Activated CD4-positive, alpha-beta memory T cell treated with anti-CD3 and anti-CD28 coated beads for 36 hours (primary cell): ENCODE results near the gene EAPP. TPM values are rescaled to one million over a fixed set of nuclear protein-coding genes. Genes with fewer than 3 reads are reported as not detected.
A peak's percentile ranks its signal among the peaks of the same experiment; 100 is the strongest.
"Not testable (repeated sequence)": the region's sequence is repeated elsewhere in the genome, so short reads cannot be mapped to it uniquely, and the experiment has no call there.

Source experiments
- CTCF ChIA-PET: fragments of 350-600 bp; sonication (Branson Sonifier 250); formaldehyde crosslinking; loops from one replicate; lab custom pipeline; 2021; ENCODE audit warnings: antibody characterized with exemption, inconsistent platforms; lab: Charles Lee
- POLR2A ChIA-PET: fragments of 350-600 bp; sonication (Branson Sonifier 250); formaldehyde crosslinking; loops from one replicate; lab custom pipeline; 2021; ENCODE audit warnings: antibody characterized with exemption; lab: Charles Lee
- DNase-seq: peaks from one replicate; pipeline ENCODE4 v3.0.0-alpha.2; 2020
- H3K27ac Mint-ChIP-seq: one replicate; pipeline ENCODE4 v1.8.0; 2021; ENCODE audit warnings: mixed read lengths
- H3K27me3 Mint-ChIP-seq: one replicate; pipeline ENCODE4 v1.8.0; 2021; ENCODE audit warnings: mixed read lengths
- H3K36me3 Mint-ChIP-seq: one replicate; pipeline ENCODE4 v1.8.0; 2021; ENCODE audit warnings: mixed read lengths
- H3K4me1 Mint-ChIP-seq: one replicate; pipeline ENCODE4 v1.8.0; 2021; ENCODE audit warnings: low read depth, mixed read lengths
- H3K4me3 Mint-ChIP-seq: one replicate; pipeline ENCODE4 v1.8.0; 2021; ENCODE audit warnings: mild to moderate bottlenecking, mixed read lengths
- H3K9me3 Mint-ChIP-seq: one replicate; pipeline ENCODE4 v1.8.0; 2021; ENCODE audit warnings: mixed read lengths
- intact Hi-C: fragments of 100-400 bp; cut with micrococcal nuclease; formaldehyde crosslinking; loops from one replicate; pipeline ENCODE4 v1.15.1; 2023
- total RNA-seq, 2 experiments: library from RNA; stranded (reverse); gene quantifications; one replicate each; pipeline ENCODE4 v1.2.3, GENCODE V29; 2021

The EAPP gene
- total RNA-seq: 10 to 100 TPM; 37.5 to 40.2 TPM

- H3K27me3 Mint-ChIP-seq: no peaks in the 10 kb centered on the region
- ChIA-PET CTCF (no interaction called here), POLR2A (interaction anchor here (0.6 kb wide), 1 partner anchor 9 kb away, joined by 4 read pairs; no protein-coding TSS in a partner anchor)
- DNase-seq: peak; percentile 98
- peaks cover 31% of the 10 kb centered on the region for H3K4me1 Mint-ChIP-seq
- H3K4me3 Mint-ChIP-seq: peak within 1 kb of the TSS; percentile 99
- no peaks in the 10 kb centered on the region for H3K9me3 Mint-ChIP-seq
- intact Hi-C loops: loop anchor here (5.0 to 10.0 kb wide), 4 partner anchors 77 to 865 kb away; partner anchors contain the start of genes NFKBIA and SPTSSA
- H3K36me3 Mint-ChIP-seq: peaks cover 4% of the 10 kb centered on the region
- H3K27ac Mint-ChIP-seq: peak within 1 kb of the TSS; percentile 98
Observed at GRCh38 chr14:34539407-34540180, at the start of gene EAPP. TSS of gene EAPP (minus strand) at chr14:34539701. CDS start at chr14:34539628, 73 bp downstream.

GRCh38 chr14:34583525-34583924, 44.0 kb upstream of the EAPP start:
- peaks cover 3% of the 10 kb centered on the region for H3K4me1 Mint-ChIP-seq
- no peak overlapping the region for H3K27ac Mint-ChIP-seq
- H3K27me3 Mint-ChIP-seq: no peaks in the 10 kb centered on the region
- ChIA-PET POLR2A (no interaction called here), CTCF (no interaction called here)
- no peak for DNase-seq
- H3K4me3 Mint-ChIP-seq: no peak overlapping the region
- intact Hi-C loops: no loop called here
- no peaks in the 10 kb centered on the region for H3K9me3 Mint-ChIP-seq
- H3K36me3 Mint-ChIP-seq: peaks cover 22% of the 10 kb centered on the region

- Mint-ChIP-seq H3K9me3 (no peaks in the 10 kb centered on the region), H3K4me3 (no peak overlapping the region), H3K36me3 (peaks cover 19% of the 10 kb centered on the region), H3K27me3 (no peaks in the 10 kb centered on the region), H3K4me1 (peaks cover 3% of the 10 kb centered on the region), H3K27ac (no peak overlapping the region)
- ChIA-PET CTCF (no interaction called here), POLR2A (no interaction called here)
- intact Hi-C loops: no loop called here
- no peak for DNase-seq
Observed at GRCh38 chr14:34582117-34582680, 42.7 kb upstream of the EAPP start.

DNA sequence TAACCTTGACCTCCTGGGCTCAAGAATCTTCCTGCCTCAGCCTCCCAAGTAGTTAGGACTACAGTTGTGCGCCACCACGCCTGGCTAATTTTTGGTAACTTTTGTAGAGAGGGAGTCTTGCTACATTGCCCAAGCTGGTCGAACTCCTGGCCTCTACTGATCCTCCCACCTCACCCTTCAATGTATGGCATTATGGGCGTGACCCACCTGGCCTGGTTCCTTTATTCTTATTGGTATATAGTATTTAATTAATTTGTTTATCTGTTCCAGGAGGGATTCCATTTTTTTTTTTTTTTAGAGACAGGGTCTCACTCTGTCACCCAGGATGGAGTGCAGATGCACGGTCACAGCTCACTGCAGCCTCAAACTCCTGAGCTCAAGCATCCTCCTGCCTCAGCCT, 40.9 kb upstream of the EAPP start:
- Mint-ChIP-seq H3K27me3 (no peaks in the 10 kb centered on the region), H3K4me1 (peaks cover 3% of the 10 kb centered on the region), H3K36me3 (peaks cover 20% of the 10 kb centered on the region), H3K27ac (peak overlapping the region; percentile 33), H3K9me3 (no peaks in the 10 kb centered on the region), H3K4me3 (no peak overlapping the region)
- intact Hi-C loops: no loop called here
- ChIA-PET CTCF (no interaction called here), POLR2A (interaction anchor here (0.6 kb wide), 1 partner anchor 140 kb away, joined by 3 read pairs; no protein-coding TSS in a partner anchor)
- no peak for DNase-seq

DNA sequence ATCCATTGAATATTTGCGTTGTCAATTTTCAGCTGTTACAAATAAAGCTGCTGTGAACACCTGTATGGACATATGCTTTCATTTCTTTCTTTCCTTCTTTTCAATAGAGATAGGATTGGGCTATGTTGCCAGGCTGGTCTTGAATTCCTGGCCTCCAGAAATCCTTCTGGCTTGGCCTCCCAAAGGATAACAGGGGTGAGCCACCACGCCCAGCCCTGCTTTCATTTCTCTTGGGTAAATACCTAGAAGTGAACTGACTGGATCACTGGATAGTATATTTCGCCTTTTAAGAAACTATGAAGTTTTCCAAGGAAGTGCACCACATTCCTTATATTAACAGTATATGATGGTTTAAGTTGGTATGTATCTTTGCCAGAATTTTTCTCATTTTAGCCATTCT, 32.3 kb upstream of the EAPP start:
- intact Hi-C loops: no loop called here
- H3K9me3 Mint-ChIP-seq: no peaks in the 10 kb centered on the region
- CTCF ChIA-PET: no interaction called here
- no peak overlapping the region for H3K27ac Mint-ChIP-seq
- no peak overlapping the region for H3K4me3 Mint-ChIP-seq
- no peak for DNase-seq
- POLR2A ChIA-PET: no interaction called here
- H3K4me1 Mint-ChIP-seq: no peaks in the 10 kb centered on the region
- no peaks in the 10 kb centered on the region for H3K27me3 Mint-ChIP-seq
- peaks cover 14% of the 10 kb centered on the region for H3K36me3 Mint-ChIP-seq

DNA sequence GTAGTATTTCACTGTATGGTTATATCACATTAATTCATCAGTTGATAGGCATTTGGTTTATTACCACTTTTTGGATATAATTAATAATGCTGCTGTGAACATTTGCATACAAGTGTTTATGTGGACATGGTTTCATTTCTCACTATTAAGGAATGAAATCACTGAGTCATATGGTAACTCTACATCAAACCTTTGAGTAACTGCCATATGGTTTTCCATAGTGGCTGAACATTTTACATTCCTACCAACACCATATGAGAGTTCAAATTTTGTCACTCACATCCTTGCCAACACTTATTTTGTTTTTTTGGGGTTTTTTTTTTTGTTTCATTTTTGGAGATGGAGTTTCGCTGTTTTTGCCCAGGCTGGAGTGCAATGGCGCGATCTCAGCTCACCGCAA, 30.2 kb upstream of the EAPP start:
- Mint-ChIP-seq H3K27ac (peak overlapping the region; percentile 51), H3K9me3 (no peaks in the 10 kb centered on the region), H3K36me3 (peaks cover 15% of the 10 kb centered on the region), H3K4me1 (no peaks in the 10 kb centered on the region), H3K4me3 (no peak overlapping the region), H3K27me3 (no peaks in the 10 kb centered on the region)
- POLR2A ChIA-PET: no interaction called here
- intact Hi-C loops: no loop called here
- no peak for DNase-seq
- CTCF ChIA-PET: no interaction called here

GRCh38 chr14:34568803-34569202, 29.3 kb upstream of the EAPP start:
- Mint-ChIP-seq H3K4me3 (no peak overlapping the region), H3K27me3 (no peaks in the 10 kb centered on the region), H3K9me3 (no peaks in the 10 kb centered on the region), H3K27ac (no peak overlapping the region), H3K4me1 (no peaks in the 10 kb centered on the region), H3K36me3 (peaks cover 15% of the 10 kb centered on the region)
- no peak for DNase-seq
- ChIA-PET CTCF (no interaction called here), POLR2A (no interaction called here)
- intact Hi-C loops: no loop called here

DNA sequence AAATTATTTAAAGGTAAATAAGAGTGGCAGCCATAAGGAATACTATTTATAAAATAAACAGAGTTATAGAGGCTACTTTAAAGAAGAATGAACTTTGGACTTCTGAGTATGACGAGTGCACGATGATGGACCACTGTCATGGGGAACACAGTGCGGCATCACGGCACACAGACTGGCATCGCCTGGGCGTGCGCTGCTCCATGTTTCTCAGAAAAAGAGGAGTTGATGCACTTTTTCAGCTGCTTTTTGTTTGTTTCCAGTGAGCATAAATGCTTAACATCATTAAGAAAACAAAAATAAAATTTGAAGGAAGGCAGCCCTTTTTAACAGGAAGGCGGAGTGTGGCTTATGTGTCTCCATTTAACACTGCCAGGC, 23.3 kb upstream of the EAPP start:
- POLR2A ChIA-PET: no interaction called here
- CTCF ChIA-PET: no interaction called here
- no peaks in the 10 kb centered on the region for H3K27me3 Mint-ChIP-seq

GRCh38 chr14:34562037-34562775, 22.7 kb upstream of the EAPP start:
- H3K4me3 Mint-ChIP-seq, H3K4me1 Mint-ChIP-seq, H3K27ac Mint-ChIP-seq: not testable (repeated sequence)

More for the DNA sequence above, 23.3 kb upstream of the EAPP start:
- no peaks in the 10 kb centered on the region for H3K9me3 Mint-ChIP-seq
- no peaks in the 10 kb centered on the region for H3K4me1 Mint-ChIP-seq
- H3K4me3 Mint-ChIP-seq: no peak overlapping the region
- no peak for DNase-seq
- peaks cover 7% of the 10 kb centered on the region for H3K36me3 Mint-ChIP-seq
- H3K27ac Mint-ChIP-seq: no peak overlapping the region
- intact Hi-C loops: no loop called here

GRCh38 chr14:34556498-34556829, 17.0 kb upstream of the EAPP start:
- POLR2A ChIA-PET, CTCF ChIA-PET, H3K27ac Mint-ChIP-seq, H3K4me3 Mint-ChIP-seq, H3K9me3 Mint-ChIP-seq, DNase-seq, H3K36me3 Mint-ChIP-seq, H3K27me3 Mint-ChIP-seq, intact Hi-C loops: not testable (repeated sequence)
- H3K4me1 Mint-ChIP-seq: peaks cover 14% of the 10 kb centered on the region

More at GRCh38 chr14:34562037-34562775, 22.7 kb upstream of the EAPP start:
- CTCF ChIA-PET, DNase-seq, intact Hi-C loops, H3K27me3 Mint-ChIP-seq, H3K36me3 Mint-ChIP-seq, POLR2A ChIA-PET, H3K9me3 Mint-ChIP-seq: not testable (repeated sequence)

DNA sequence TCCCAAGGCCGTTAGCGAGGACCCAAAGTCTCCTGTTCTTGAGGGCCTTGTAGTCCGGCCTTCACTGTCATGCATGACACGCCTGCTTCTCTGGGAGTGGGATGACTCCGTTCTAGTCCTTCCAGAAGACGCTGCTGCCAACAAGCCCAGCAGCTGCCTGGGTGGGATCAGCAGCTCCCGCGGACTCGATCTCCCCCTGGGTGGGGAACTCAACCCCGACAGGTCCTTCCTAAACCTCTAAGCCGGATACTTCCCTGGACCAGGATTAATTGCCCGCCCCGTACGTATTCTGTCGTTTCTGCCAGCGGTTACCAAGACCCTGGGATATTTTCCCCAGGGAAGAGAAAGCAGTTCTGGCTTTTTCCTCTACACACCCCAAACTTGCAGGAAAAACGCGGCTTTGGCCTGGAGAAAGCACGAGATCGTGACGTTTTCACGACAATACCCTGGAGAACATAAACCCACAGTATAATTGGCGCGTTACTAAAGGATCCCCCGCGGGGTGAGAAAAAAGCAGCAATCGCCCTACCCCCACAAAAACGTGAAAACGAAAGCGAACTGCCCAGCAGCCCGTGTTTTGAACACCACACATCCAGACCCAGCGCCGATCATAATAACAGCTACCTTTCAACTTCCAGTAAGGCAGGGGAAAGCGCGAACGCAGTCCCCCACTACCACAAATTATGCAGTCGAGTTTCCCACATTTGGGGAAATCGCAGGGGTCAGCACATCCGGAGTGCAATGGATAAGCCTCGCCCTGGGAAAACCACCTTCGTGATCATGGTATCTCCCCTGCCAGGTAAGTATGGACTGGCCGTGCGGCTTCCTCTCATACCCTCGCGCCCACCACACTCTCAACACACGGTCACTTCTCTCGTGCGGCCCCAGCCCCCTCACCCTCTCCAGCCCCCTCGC, 16.3 kb upstream of the EAPP start:
- CTCF ChIA-PET, H3K27ac Mint-ChIP-seq, H3K36me3 Mint-ChIP-seq, H3K27me3 Mint-ChIP-seq, H3K4me3 Mint-ChIP-seq, DNase-seq, intact Hi-C loops, POLR2A ChIA-PET: not testable (repeated sequence)
- peaks cover 11% of the 10 kb centered on the region for H3K9me3 Mint-ChIP-seq
- peaks cover 17% of the 10 kb centered on the region for H3K4me1 Mint-ChIP-seq
